Measurements from ENCODE around the gene KIF6.
A peak's percentile ranks its signal among the peaks of the same experiment; 100 is the strongest.
"Not testable (repeated sequence)": the region's sequence is repeated elsewhere in the genome, so short reads cannot be mapped to it uniquely, and the experiment has no call there.

Gene KIF6

GRCh38 chr6:39302669-39303424, 422.4 kb downstream of the KIF6 start:
- DNase-seq = peak; percentile 35

- no peak for DNase-seq
Observed at GRCh38 chr6:39302011-39302410, 423.2 kb downstream of the KIF6 start.

- DNase-seq = no peak
Observed at GRCh38 chr6:39301606-39302005, 423.6 kb downstream of the KIF6 start.

- DNase-seq = no peak
Observed at GRCh38 chr6:39300739-39301138, 424.5 kb downstream of the KIF6 start.

- DNase-seq = no peak
Observed at GRCh38 chr6:39298061-39298460, 427.1 kb downstream of the KIF6 start.

GRCh38 chr6:39296745-39297640, 428.2 kb downstream of the KIF6 start:
- DNase-seq = no peak

GRCh38 chr6:39295611-39296011, 429.6 kb downstream of the KIF6 start:
- no peak for DNase-seq

GRCh38 chr6:39294899-39295298, 430.3 kb downstream of the KIF6 start:
- DNase-seq = no peak

- DNase-seq = no peak
Observed at GRCh38 chr6:39294133-39294532, 431.1 kb downstream of the KIF6 start.

GRCh38 chr6:39292637-39293036, 432.6 kb downstream of the KIF6 start:
- no peak for DNase-seq

GRCh38 chr6:39289490-39289889, 435.7 kb downstream of the KIF6 start:
- no peak for DNase-seq

- no peak for DNase-seq
Observed at GRCh38 chr6:39287601-39288000, 437.6 kb downstream of the KIF6 start.

GRCh38 chr6:39286596-39286995, 438.6 kb downstream of the KIF6 start:
- not testable (repeated sequence) for DNase-seq

- DNase-seq = no peak
Observed at GRCh38 chr6:39282774-39283173, 442.4 kb downstream of the KIF6 start.

- no peak for DNase-seq
Observed at GRCh38 chr6:39281312-39281980, 443.8 kb downstream of the KIF6 start.

- DNase-seq = no peak
Observed at GRCh38 chr6:39280247-39280731, 444.9 kb downstream of the KIF6 start.
